ENCODE measurements around the gene TERT. TPM values are rescaled to one million over a fixed set of nuclear protein-coding genes. Genes with fewer than 3 reads are reported as not detected.
"Not testable (repeated sequence)": the region's sequence is repeated elsewhere in the genome, so short reads cannot be mapped to it uniquely, and the experiment has no call there.

Gene TERT
- total RNA-seq, 1 experiment from 2014 or later: 2.3 TPM

- no peak overlapping the region for H3K4me3 Mint-ChIP-seq (ENCODE audit: low read depth, unreplicated experiment)
- no TSS peak for BruUV-seq (replicated peaks)
- peak overlapping the region; percentile 6 for H3K27ac Mint-ChIP-seq (ENCODE audit: unreplicated experiment)
- H3K36me3 Mint-ChIP-seq (ENCODE audit: insufficient read depth, unreplicated experiment): no peaks in the 10 kb centered on the region
- H3K4me1 Mint-ChIP-seq (ENCODE audit: low read depth, unreplicated experiment): no peaks in the 10 kb centered on the region
- intact Hi-C loops (cut with micrococcal nuclease; ENCODE audit: unreplicated experiment): no loop called here
- TF ChIP-seq CTCF (IDR thresholded peaks at IDR 0.05; ENCODE audit: unreplicated experiment): no peak
- DNase-seq: no peak
- H3K9me3 Mint-ChIP-seq (ENCODE audit: low read depth, unreplicated experiment): peaks cover 3% of the 10 kb centered on the region
- CTCF ChIA-PET: interaction anchor here (0.8 kb wide), 1 partner anchor 100 kb away, joined by 5 read pairs; no protein-coding TSS in a partner anchor
- peaks cover 27% of the 10 kb centered on the region for H3K27me3 Mint-ChIP-seq (ENCODE audit: unreplicated experiment)
Observed at GRCh38 chr5:1288439-1289335, 6.2 kb downstream of the TERT start.

- H3K4me1 Mint-ChIP-seq (ENCODE audit: low read depth, unreplicated experiment): no peaks in the 10 kb centered on the region
- intact Hi-C loops (cut with micrococcal nuclease; ENCODE audit: unreplicated experiment): no loop called here
- no peak for TF ChIP-seq CTCF (IDR thresholded peaks at IDR 0.05; ENCODE audit: unreplicated experiment)
- no TSS peak for BruUV-seq (replicated peaks)
- peaks cover 27% of the 10 kb centered on the region for H3K27me3 Mint-ChIP-seq (ENCODE audit: unreplicated experiment)
- no peaks in the 10 kb centered on the region for H3K36me3 Mint-ChIP-seq (ENCODE audit: insufficient read depth, unreplicated experiment)
- H3K9me3 Mint-ChIP-seq (ENCODE audit: low read depth, unreplicated experiment): peaks cover 3% of the 10 kb centered on the region
- DNase-seq: no peak
- no peak overlapping the region for H3K4me3 Mint-ChIP-seq (ENCODE audit: low read depth, unreplicated experiment)
- CTCF ChIA-PET: no interaction called here
- H3K27ac Mint-ChIP-seq (ENCODE audit: unreplicated experiment): no peak overlapping the region
Observed at GRCh38 chr5:1285883-1286291, 9.0 kb downstream of the TERT start.

GRCh38 chr5:1285141-1285540 lies 9.7 kb downstream of the TERT start:
- Mint-ChIP-seq H3K27ac (ENCODE audit: unreplicated experiment) (no peak overlapping the region), H3K4me3 (ENCODE audit: low read depth, unreplicated experiment) (no peak overlapping the region)
- CTCF ChIA-PET: interaction anchor here (0.7 kb wide), 1 partner anchor 323 kb away, joined by 9 read pairs; no protein-coding TSS in a partner anchor

GRCh38 chr5:1284336-1284970 lies 10.4 kb downstream of the TERT start:
- H3K9me3 Mint-ChIP-seq (ENCODE audit: low read depth, unreplicated experiment); H3K4me3 Mint-ChIP-seq (ENCODE audit: low read depth, unreplicated experiment); H3K36me3 Mint-ChIP-seq (ENCODE audit: insufficient read depth, unreplicated experiment); BruUV-seq (replicated peaks); DNase-seq; intact Hi-C loops (cut with micrococcal nuclease; ENCODE audit: unreplicated experiment); H3K27ac Mint-ChIP-seq (ENCODE audit: unreplicated experiment); H3K4me1 Mint-ChIP-seq (ENCODE audit: low read depth, unreplicated experiment): not testable (repeated sequence)
- CTCF ChIA-PET: interaction anchor here (0.7 kb wide), 1 partner anchor 323 kb away, joined by 9 read pairs; no protein-coding TSS in a partner anchor
- peaks cover 27% of the 10 kb centered on the region for H3K27me3 Mint-ChIP-seq (ENCODE audit: unreplicated experiment)

More at GRCh38 chr5:1285141-1285540, 9.7 kb downstream of the TERT start:
- DNase-seq: no peak
- H3K4me1 Mint-ChIP-seq (ENCODE audit: low read depth, unreplicated experiment): no peaks in the 10 kb centered on the region
- BruUV-seq (replicated peaks): no TSS peak
- no peaks in the 10 kb centered on the region for H3K36me3 Mint-ChIP-seq (ENCODE audit: insufficient read depth, unreplicated experiment)
- no peak for TF ChIP-seq CTCF (IDR thresholded peaks at IDR 0.05; ENCODE audit: unreplicated experiment)
- intact Hi-C loops (cut with micrococcal nuclease; ENCODE audit: unreplicated experiment): no loop called here
- H3K27me3 Mint-ChIP-seq (ENCODE audit: unreplicated experiment): peaks cover 27% of the 10 kb centered on the region
- H3K9me3 Mint-ChIP-seq (ENCODE audit: low read depth, unreplicated experiment): peaks cover 3% of the 10 kb centered on the region

GRCh38 chr5:1283729-1284041 lies 11.2 kb downstream of the TERT start:
- H3K9me3 Mint-ChIP-seq (ENCODE audit: low read depth, unreplicated experiment); H3K27ac Mint-ChIP-seq (ENCODE audit: unreplicated experiment); CTCF ChIA-PET; intact Hi-C loops (cut with micrococcal nuclease; ENCODE audit: unreplicated experiment); BruUV-seq (replicated peaks); H3K36me3 Mint-ChIP-seq (ENCODE audit: insufficient read depth, unreplicated experiment); H3K4me1 Mint-ChIP-seq (ENCODE audit: low read depth, unreplicated experiment); H3K4me3 Mint-ChIP-seq (ENCODE audit: low read depth, unreplicated experiment); DNase-seq: not testable (repeated sequence)
- peaks cover 26% of the 10 kb centered on the region for H3K27me3 Mint-ChIP-seq (ENCODE audit: unreplicated experiment)

- H3K36me3 Mint-ChIP-seq (ENCODE audit: insufficient read depth, unreplicated experiment); H3K4me1 Mint-ChIP-seq (ENCODE audit: low read depth, unreplicated experiment); DNase-seq; H3K9me3 Mint-ChIP-seq (ENCODE audit: low read depth, unreplicated experiment); intact Hi-C loops (cut with micrococcal nuclease; ENCODE audit: unreplicated experiment); BruUV-seq (replicated peaks); H3K27ac Mint-ChIP-seq (ENCODE audit: unreplicated experiment); CTCF ChIA-PET; H3K4me3 Mint-ChIP-seq (ENCODE audit: low read depth, unreplicated experiment): not testable (repeated sequence)
- peaks cover 21% of the 10 kb centered on the region for H3K27me3 Mint-ChIP-seq (ENCODE audit: unreplicated experiment)
Observed at GRCh38 chr5:1282993-1283728, 11.7 kb downstream of the TERT start.
